ENCODE measurements around the gene CABLES2. TPM values are rescaled to one million over a fixed set of nuclear protein-coding genes. Genes with fewer than 3 reads are reported as not detected.

CABLES2 gene
- total and polyA plus RNA-seq, 4 donors, result 1.8 to 4.2 (median 2.5) TPM

DNA sequence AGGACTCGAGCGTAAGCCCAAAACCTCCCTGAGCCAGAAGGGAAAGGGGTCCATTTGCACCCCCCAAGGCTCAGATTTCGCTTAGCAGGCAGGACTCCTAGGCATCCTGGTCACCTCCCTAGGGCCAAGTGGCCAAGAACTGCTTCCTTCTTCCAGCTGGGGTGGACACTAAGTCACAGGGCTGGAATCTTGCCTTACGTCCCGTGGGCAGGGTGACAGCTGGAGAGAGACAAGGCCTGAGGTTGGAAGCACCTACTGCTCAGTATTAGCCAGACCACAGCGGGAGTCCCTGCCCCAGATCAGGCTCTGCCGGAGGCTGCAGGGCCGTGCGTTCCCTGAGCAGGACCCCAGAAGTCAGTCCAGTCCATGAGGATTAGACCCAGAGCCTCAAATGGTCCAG lies 59.6 kb downstream of the CABLES2 start:
- ATAC-seq (ENCODE audit: low FRiP score), result no peak
- 71 to 80% methylated on average over 9 of the region's 9 CpGs for WGBS, 2 donors

DNA sequence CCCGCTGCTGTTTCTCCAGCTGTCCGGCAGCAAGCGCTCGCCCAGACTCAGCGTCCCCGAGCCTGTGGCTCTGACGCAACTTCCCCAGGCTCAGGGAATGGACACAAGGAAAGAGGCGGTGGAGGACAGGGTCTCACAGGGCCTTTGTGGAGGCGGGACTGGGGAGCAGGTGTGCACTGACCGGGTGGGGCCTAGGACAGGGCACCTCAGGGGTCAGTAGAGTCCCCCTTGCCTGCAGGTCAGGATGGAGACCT lies 60.0 kb downstream of the CABLES2 start:
- no peaks in the 10 kb centered on the region for H3K9me3 ChIP-seq (ENCODE audit: control insufficient read depth, low read length)
- no peaks in the 10 kb centered on the region for H3K27me3 ChIP-seq (ENCODE audit: control insufficient read depth in 1 of 2, insufficient read depth in 2 of 2, low read length in 1 of 2)
- H3K36me3 ChIP-seq (ENCODE audit: control insufficient read depth in 1 of 2, insufficient read depth in 2 of 2, low read length in 1 of 2), result peaks cover 0 to 5% of the 10 kb centered on the region in 2 donors
- no peak overlapping the region for H3K27ac ChIP-seq (ENCODE audit: low read depth in 1 of 2, low read length in 2 of 2)
- DNase-seq (no peak), ATAC-seq (ENCODE audit: low FRiP score) (no peak)
- no peak overlapping the region for H3K4me3 ChIP-seq (ENCODE audit: low read length in 2 of 2)
- intact Hi-C loops (cut with DNase I), result loop anchor here in 1 of 2 donors (5.0 kb wide), 1 partner anchor 35 kb away; no protein-coding TSS in a partner anchor
- no peaks in the 10 kb centered on the region for H3K4me1 ChIP-seq (ENCODE audit: control insufficient read depth in 1 of 2, insufficient read depth in 2 of 2, low read length in 2 of 2)
- WGBS, 2 donors, result 92 to 94% methylated on average over 10 of the region's 10 CpGs

More for the DNA sequence above, 59.6 kb downstream of the CABLES2 start:
- intact Hi-C loops (cut with DNase I), result loop anchor here in 1 of 2 donors (5.0 kb wide), 1 partner anchor 35 kb away; no protein-coding TSS in a partner anchor
- no peaks in the 10 kb centered on the region for H3K4me1 ChIP-seq (ENCODE audit: control insufficient read depth in 1 of 2, insufficient read depth in 2 of 2, low read length in 2 of 2)
- no peak overlapping the region for H3K27ac ChIP-seq (ENCODE audit: low read depth in 1 of 2, low read length in 2 of 2)
- no peak for DNase-seq
- H3K9me3 ChIP-seq (ENCODE audit: control insufficient read depth, low read length), result no peaks in the 10 kb centered on the region
- H3K36me3 ChIP-seq (ENCODE audit: control insufficient read depth in 1 of 2, insufficient read depth in 2 of 2, low read length in 1 of 2), result peaks cover 0 to 5% of the 10 kb centered on the region in 2 donors
- H3K27me3 ChIP-seq (ENCODE audit: control insufficient read depth in 1 of 2, insufficient read depth in 2 of 2, low read length in 1 of 2), result no peaks in the 10 kb centered on the region
- no peak overlapping the region for H3K4me3 ChIP-seq (ENCODE audit: low read length in 2 of 2)

DNA sequence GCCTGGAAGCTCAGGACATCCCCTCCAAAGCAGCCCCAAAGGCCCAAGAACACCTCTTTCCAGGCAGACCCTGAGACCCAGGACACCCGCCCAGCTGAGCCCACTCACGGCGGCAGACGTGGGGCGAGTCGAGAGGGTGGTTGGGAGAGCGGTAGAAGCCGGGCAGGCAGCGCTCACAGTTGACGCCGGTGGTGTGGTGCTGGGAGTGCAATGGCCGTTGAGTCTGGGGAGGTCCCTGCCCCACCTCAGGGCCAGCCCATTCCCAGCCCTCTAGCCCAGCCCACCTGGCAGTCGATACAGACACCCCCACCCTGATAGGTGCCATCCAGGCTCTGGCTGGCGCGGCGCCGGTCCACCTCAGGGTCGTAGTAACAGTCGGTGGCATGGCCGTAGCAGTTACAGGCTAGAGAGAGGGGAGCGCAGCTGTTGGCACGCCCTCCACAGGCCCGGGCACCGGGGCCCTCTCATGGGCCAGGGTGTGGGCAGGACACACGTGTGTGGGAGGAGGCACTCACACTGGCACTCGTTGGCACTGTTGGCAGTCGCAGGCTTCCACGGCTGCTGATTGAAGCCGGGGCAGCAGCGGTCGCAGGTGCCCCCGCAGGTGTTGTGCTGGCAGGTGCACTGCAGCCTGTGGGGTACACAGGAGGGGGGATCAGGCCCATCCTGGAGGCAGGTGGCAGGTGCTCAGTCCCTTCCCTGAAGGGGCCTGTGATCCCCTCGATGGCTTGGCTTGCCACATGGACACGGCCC lies 60.5 kb downstream of the CABLES2 start:
- intact Hi-C loops (cut with DNase I), result loop anchor here in 1 of 2 donors (5.0 kb wide), 1 partner anchor 34 kb away; no protein-coding TSS in a partner anchor
- Histone ChIP-seq H3K36me3 (ENCODE audit: control insufficient read depth in 1 of 2, insufficient read depth in 2 of 2, low read length in 1 of 2) (peaks cover 0 to 5% of the 10 kb centered on the region in 2 donors), H3K9me3 (ENCODE audit: control insufficient read depth, low read length) (no peaks in the 10 kb centered on the region), H3K4me3 (ENCODE audit: low read length in 2 of 2) (no peak overlapping the region), H3K27ac (ENCODE audit: low read depth in 1 of 2, low read length in 2 of 2) (no peak overlapping the region), H3K4me1 (ENCODE audit: control insufficient read depth in 1 of 2, insufficient read depth in 2 of 2, low read length in 2 of 2) (no peaks in the 10 kb centered on the region), H3K27me3 (ENCODE audit: control insufficient read depth in 1 of 2, insufficient read depth in 2 of 2, low read length in 1 of 2) (no peaks in the 10 kb centered on the region)
- ATAC-seq (ENCODE audit: low FRiP score) (peak; percentile 24), DNase-seq (no peak)
- 88 to 90% methylated on average over 34 of the region's 34 CpGs for WGBS, 2 donors

DNA sequence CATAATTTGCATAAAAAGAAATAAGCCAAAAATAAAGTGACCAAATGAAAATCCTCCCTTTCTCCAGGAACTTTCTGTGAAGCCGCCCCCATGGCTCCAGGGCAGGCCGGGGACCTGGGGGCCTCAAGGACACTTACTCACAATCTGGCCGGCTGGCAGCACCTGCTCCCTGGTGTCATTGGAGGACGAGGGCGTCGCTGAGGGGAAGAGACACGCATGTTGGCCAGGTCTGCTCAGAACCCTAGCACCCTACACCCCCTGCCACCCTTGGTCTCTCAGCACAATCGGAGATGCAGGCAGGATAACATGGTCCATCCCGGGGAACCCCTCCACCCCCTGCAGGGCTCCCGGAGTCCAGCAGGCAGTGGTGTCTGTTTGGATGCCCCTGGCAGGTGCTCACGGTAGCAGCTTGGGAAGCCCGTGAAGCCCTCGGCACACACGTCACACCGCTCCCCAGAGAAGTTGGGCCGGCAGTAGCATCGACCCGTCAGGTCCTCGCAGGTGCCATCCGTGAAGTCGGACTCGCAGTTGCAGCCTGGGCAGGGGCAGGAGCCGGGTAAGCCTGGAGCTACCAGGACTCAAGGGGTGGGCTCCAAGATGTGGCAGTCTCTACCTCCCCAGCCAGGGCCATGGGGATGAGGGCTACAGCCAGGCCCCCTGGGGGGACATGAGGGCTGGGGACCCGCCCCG lies 61.3 kb downstream of the CABLES2 start:
- intact Hi-C loops (cut with DNase I), result loop anchor here in 1 of 2 donors (5.0 kb wide), 1 partner anchor 34 kb away; no protein-coding TSS in a partner anchor
- Histone ChIP-seq H3K4me3 (ENCODE audit: low read length in 2 of 2) (no peak overlapping the region), H3K4me1 (ENCODE audit: control insufficient read depth in 1 of 2, insufficient read depth in 2 of 2, low read length in 2 of 2) (no peaks in the 10 kb centered on the region), H3K9me3 (ENCODE audit: control insufficient read depth, low read length) (no peaks in the 10 kb centered on the region), H3K36me3 (ENCODE audit: control insufficient read depth in 1 of 2, insufficient read depth in 2 of 2, low read length in 1 of 2) (peaks cover 0 to 5% of the 10 kb centered on the region in 2 donors), H3K27me3 (ENCODE audit: control insufficient read depth in 1 of 2, insufficient read depth in 2 of 2, low read length in 1 of 2) (no peaks in the 10 kb centered on the region), H3K27ac (ENCODE audit: low read depth in 1 of 2, low read length in 2 of 2) (no peak overlapping the region)
- peak; percentile 17 for ATAC-seq (ENCODE audit: low FRiP score)
- WGBS, 2 donors, result 88% methylated on average over 25 of the region's 25 CpGs
- DNase-seq, result no peak

DNA sequence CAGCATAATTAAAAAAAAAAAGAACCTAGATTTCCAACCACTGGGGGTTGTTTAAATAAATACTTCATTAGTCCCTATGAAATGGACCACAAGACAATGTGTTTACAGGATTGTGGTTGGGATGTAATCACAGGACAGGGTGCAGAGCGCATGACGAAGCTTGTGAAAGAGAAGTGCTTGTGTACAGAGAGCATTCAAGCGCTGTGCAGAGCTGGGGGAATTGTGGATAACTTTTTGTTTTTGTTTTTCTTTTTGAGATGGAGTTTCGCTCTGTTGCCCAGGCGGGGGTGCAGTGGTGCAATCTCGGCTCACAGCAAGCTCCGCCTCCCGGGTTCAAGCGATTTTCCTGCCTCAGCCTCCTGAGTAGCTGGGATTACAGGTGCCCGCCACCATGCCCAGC lies 62.3 kb downstream of the CABLES2 start:
- WGBS, 2 donors, result 80 to 85% methylated on average over 10 of the region's 10 CpGs

DNA sequence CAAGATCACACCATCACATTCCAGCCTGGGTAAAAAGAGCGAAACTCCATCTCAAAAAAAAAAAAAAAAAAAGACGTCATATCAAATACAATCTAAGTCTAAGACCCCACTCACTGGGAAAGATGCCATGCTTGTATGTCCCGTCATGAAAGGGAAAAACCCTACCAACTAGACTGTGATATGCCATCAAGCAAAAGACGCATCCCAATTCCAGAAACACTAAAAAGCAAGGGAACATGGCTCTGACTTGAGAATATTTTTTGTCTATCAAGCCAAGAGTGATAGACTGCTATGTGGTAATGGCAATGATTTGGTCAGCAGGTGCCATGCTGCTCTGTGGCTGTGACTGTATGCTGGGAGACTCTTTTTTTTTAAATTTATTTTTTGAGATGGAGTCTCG lies 63.0 kb downstream of the CABLES2 start:
- WGBS, 2 donors, result 87 to 90% methylated on average over 5 of the region's 5 CpGs
- intact Hi-C loops (cut with DNase I), result loop anchor here in 1 of 2 donors (5.0 kb wide), 1 partner anchor 38 kb away; no protein-coding TSS in a partner anchor
- H3K27me3 ChIP-seq (ENCODE audit: control insufficient read depth in 1 of 2, insufficient read depth in 2 of 2, low read length in 1 of 2), result no peaks in the 10 kb centered on the region
- H3K4me3 ChIP-seq (ENCODE audit: low read length in 2 of 2), result no peak overlapping the region
- ATAC-seq (ENCODE audit: low FRiP score), result no peak
- no peaks in the 10 kb centered on the region for H3K4me1 ChIP-seq (ENCODE audit: control insufficient read depth in 1 of 2, insufficient read depth in 2 of 2, low read length in 2 of 2)
- peaks cover 2 to 9% of the 10 kb centered on the region in 2 donors for H3K36me3 ChIP-seq (ENCODE audit: control insufficient read depth in 1 of 2, insufficient read depth in 2 of 2, low read length in 1 of 2)
- DNase-seq, result no peak
- no peaks in the 10 kb centered on the region for H3K9me3 ChIP-seq (ENCODE audit: control insufficient read depth, low read length)
- H3K27ac ChIP-seq (ENCODE audit: low read depth in 1 of 2, low read length in 2 of 2), result no peak overlapping the region

More for the DNA sequence above, 62.3 kb downstream of the CABLES2 start:
- Histone ChIP-seq H3K27ac (ENCODE audit: low read depth in 1 of 2, low read length in 2 of 2) (no peak overlapping the region), H3K4me3 (ENCODE audit: low read length in 2 of 2) (no peak overlapping the region), H3K4me1 (ENCODE audit: control insufficient read depth in 1 of 2, insufficient read depth in 2 of 2, low read length in 2 of 2) (no peaks in the 10 kb centered on the region), H3K36me3 (ENCODE audit: control insufficient read depth in 1 of 2, insufficient read depth in 2 of 2, low read length in 1 of 2) (peaks cover 2 to 8% of the 10 kb centered on the region in 2 donors), H3K9me3 (ENCODE audit: control insufficient read depth, low read length) (no peaks in the 10 kb centered on the region), H3K27me3 (ENCODE audit: control insufficient read depth in 1 of 2, insufficient read depth in 2 of 2, low read length in 1 of 2) (no peaks in the 10 kb centered on the region)
- ATAC-seq (ENCODE audit: low FRiP score) (no peak), DNase-seq (no peak)
- intact Hi-C loops (cut with DNase I), result loop anchor here in 1 of 2 donors (5.0 kb wide), 2 partner anchors 32 to 38 kb away; no protein-coding TSS in a partner anchor

DNA sequence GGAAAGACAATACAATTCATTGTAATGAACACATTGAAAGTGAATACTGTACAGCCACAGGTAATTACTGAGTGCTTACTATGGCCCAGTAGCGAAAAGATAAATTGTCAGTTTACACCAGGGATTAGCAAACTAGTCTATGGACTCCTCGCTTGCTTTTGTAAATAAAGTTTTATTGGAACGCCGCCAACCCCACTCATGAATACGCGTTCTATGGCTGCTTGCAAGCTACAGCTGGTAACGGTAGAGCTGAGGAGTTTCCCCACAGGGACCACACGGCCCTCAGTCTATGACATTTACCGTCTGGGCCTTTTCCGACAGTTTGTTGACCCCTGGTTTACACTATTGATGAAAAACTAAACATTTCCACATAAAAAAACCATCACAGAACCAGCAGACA lies 64.2 kb downstream of the CABLES2 start:
- no peak overlapping the region for H3K27ac ChIP-seq (ENCODE audit: low read depth in 1 of 2, low read length in 2 of 2)
- 69 to 70% methylated on average over 10 of the region's 10 CpGs for WGBS, 2 donors
- no peaks in the 10 kb centered on the region for H3K4me1 ChIP-seq (ENCODE audit: control insufficient read depth in 1 of 2, insufficient read depth in 2 of 2, low read length in 2 of 2)
- DNase-seq, result no peak
- H3K4me3 ChIP-seq (ENCODE audit: low read length in 2 of 2), result no peak overlapping the region
- H3K27me3 ChIP-seq (ENCODE audit: control insufficient read depth in 1 of 2, insufficient read depth in 2 of 2, low read length in 1 of 2), result no peaks in the 10 kb centered on the region
- peaks cover 2 to 13% of the 10 kb centered on the region in 2 donors for H3K36me3 ChIP-seq (ENCODE audit: control insufficient read depth in 1 of 2, insufficient read depth in 2 of 2, low read length in 1 of 2)
- intact Hi-C loops (cut with DNase I), result loop anchor here in 1 of 2 donors (5.0 kb wide), 1 partner anchor 39 kb away; no protein-coding TSS in a partner anchor
- H3K9me3 ChIP-seq (ENCODE audit: control insufficient read depth, low read length), result no peaks in the 10 kb centered on the region
- no peak for ATAC-seq (ENCODE audit: low FRiP score)

DNA sequence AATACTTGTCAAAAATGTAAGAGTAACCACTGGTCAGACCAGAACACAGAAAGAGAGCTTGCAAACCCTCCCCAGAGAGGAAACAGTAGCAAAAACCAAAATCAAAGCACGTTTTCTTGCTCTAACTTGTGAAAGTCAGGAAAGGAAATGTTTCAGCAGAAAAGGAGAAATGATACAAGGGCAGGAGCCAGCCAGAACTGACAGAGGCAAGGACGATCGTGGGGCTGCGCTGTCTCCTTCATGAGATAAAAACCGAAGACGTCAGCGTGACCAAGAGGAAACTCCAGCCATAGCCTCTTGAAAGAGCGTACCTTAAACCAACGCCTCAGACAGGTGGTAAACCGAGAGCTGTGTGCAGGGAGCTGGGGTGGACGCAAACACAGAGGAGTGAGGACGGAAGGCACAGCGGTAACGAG lies 67.4 kb downstream of the CABLES2 start:
- H3K36me3 ChIP-seq (ENCODE audit: control insufficient read depth in 1 of 2, insufficient read depth in 2 of 2, low read length in 1 of 2), result peaks cover 2 to 23% of the 10 kb centered on the region in 2 donors
- no peak for ATAC-seq (ENCODE audit: low FRiP score)
- intact Hi-C loops (cut with DNase I), result loop anchor here in 1 of 2 donors (5.0 kb wide), 1 partner anchor 43 kb away; no protein-coding TSS in a partner anchor

More for the DNA sequence above, 67.4 kb downstream of the CABLES2 start:
- Histone ChIP-seq H3K27ac (ENCODE audit: low read depth in 1 of 2, low read length in 2 of 2) (no peak overlapping the region), H3K4me3 (ENCODE audit: low read length in 2 of 2) (no peak overlapping the region), H3K9me3 (ENCODE audit: control insufficient read depth, low read length) (no peaks in the 10 kb centered on the region), H3K4me1 (ENCODE audit: control insufficient read depth in 1 of 2, insufficient read depth in 2 of 2, low read length in 2 of 2) (no peaks in the 10 kb centered on the region), H3K27me3 (ENCODE audit: control insufficient read depth in 1 of 2, insufficient read depth in 2 of 2, low read length in 1 of 2) (no peaks in the 10 kb centered on the region)
- DNase-seq, result no peak
- 71 to 75% methylated on average over 14 of the region's 14 CpGs for WGBS, 2 donors
